Measurements from ENCODE around the gene ZSCAN26. TPM values are rescaled to one million over a fixed set of nuclear protein-coding genes. Genes with fewer than 3 reads are reported as not detected.

Gene ZSCAN26
- total and polyA plus RNA-seq, 4 donors = 2.8 to 9.7 (median 6.1) TPM

DNA sequence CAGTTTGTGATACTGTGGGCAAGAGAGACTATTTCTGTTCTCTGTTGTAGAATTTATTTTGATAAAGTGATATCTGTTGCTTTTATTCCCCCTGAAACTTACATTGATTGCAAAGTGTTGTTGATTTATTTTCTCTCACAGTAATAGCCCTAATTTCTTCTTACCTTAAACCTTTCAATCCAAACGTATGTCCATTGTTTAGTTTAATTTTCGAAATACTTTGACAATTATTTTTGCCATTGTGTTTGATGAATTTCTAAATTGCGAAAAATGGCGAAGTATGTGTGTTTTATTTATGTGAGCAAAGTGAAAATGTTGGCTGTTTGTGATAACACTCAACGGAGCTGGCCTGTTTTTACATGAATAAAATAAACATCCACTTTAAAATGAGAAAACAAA is 381 bp upstream of the ZSCAN26 start:
- H3K4me3 ChIP-seq (ENCODE audit: low read depth in 1 of 3, low read length in 3 of 3) = peak overlapping the region; percentile 67 to 99 (median 94)
- no peaks in the 10 kb centered on the region for H3K27me3 ChIP-seq (ENCODE audit: control insufficient read depth in 4 of 4, insufficient read depth in 4 of 4, low read length in 3 of 4)
- WGBS = 16% methylated on average over 5 of the region's 5 CpGs
- TF ChIP-seq, protein P1, sequence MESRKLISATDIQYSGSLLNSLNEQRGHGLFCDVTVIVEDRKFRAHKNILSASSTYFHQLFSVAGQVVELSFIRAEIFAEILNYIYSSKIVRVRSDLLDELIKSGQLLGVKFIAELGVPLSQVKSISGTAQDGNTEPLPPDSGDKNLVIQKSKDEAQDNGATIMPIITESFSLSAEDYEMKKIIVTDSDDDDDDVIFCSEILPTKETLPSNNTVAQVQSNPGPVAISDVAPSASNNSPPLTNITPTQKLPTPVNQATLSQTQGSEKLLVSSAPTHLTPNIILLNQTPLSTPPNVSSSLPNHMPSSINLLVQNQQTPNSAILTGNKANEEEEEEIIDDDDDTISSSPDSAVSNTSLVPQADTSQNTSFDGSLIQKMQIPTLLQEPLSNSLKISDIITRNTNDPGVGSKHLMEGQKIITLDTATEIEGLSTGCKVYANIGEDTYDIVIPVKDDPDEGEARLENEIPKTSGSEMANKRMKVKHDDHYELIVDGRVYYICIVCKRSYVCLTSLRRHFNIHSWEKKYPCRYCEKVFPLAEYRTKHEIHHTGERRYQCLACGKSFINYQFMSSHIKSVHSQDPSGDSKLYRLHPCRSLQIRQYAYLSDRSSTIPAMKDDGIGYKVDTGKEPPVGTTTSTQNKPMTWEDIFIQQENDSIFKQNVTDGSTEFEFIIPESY (IDR thresholded peaks at IDR 0.05) = no peak
- TF ChIP-seq RXRA (IDR thresholded peaks at IDR 0.05) = no peak
- no peaks in the 10 kb centered on the region for H3K9me3 ChIP-seq (ENCODE audit: control insufficient read depth in 4 of 4, low read length in 3 of 4)
- H3K36me3 ChIP-seq (ENCODE audit: control insufficient read depth in 4 of 4, insufficient read depth in 3 of 4, low read depth in 1 of 4, low read length in 3 of 4) = no peaks in the 10 kb centered on the region
- no peak for DNase-seq (ENCODE audit: low spot score)
- H3K9ac ChIP-seq (ENCODE audit: low read depth in 1 of 2, low read length in 2 of 2) = peak overlapping the region; percentile 42 to 82
- H3K27ac ChIP-seq (ENCODE audit: low read depth in 1 of 2, low read length in 2 of 2) = peak overlapping the region in 1 of 2 donors; percentile 70
- peaks cover 3 to 13% (median 10%) of the 10 kb centered on the region in 4 donors for H3K4me1 ChIP-seq (ENCODE audit: control insufficient read depth in 4 of 4, insufficient read depth in 4 of 4, low read length in 3 of 4)

DNA sequence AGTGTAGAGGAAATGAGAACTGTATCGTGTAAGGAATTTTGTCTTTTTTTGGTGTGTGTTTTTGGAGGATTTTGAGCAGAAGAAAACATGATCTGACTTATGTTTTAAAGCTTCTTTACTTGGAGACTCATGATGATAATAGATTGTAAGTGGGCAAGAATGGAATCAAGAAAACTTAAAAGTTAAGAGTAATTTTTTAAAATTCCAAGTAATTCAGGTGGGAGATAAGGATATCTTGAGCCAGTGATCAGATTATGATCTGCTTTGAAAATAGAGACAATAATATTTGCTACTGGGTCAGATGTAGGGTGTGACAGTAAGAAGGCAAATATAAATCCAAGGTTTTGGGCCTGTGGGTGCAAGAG is 734 bp downstream of the ZSCAN26 start:
- H3K27me3 ChIP-seq (ENCODE audit: control insufficient read depth in 4 of 4, insufficient read depth in 4 of 4, low read length in 3 of 4) = no peaks in the 10 kb centered on the region
- peak overlapping the region; percentile 42 to 82 for H3K9ac ChIP-seq (ENCODE audit: low read depth in 1 of 2, low read length in 2 of 2)
- TF ChIP-seq HNF4G (IDR thresholded peaks at IDR 0.05) = no peak
- TF ChIP-seq, protein P2, sequence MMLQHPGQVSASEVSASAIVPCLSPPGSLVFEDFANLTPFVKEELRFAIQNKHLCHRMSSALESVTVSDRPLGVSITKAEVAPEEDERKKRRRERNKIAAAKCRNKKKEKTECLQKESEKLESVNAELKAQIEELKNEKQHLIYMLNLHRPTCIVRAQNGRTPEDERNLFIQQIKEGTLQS (IDR thresholded peaks at IDR 0.05) = no peak
- TF ChIP-seq JUND (IDR thresholded peaks at IDR 0.05) = no peak
- TF ChIP-seq, protein P3, sequence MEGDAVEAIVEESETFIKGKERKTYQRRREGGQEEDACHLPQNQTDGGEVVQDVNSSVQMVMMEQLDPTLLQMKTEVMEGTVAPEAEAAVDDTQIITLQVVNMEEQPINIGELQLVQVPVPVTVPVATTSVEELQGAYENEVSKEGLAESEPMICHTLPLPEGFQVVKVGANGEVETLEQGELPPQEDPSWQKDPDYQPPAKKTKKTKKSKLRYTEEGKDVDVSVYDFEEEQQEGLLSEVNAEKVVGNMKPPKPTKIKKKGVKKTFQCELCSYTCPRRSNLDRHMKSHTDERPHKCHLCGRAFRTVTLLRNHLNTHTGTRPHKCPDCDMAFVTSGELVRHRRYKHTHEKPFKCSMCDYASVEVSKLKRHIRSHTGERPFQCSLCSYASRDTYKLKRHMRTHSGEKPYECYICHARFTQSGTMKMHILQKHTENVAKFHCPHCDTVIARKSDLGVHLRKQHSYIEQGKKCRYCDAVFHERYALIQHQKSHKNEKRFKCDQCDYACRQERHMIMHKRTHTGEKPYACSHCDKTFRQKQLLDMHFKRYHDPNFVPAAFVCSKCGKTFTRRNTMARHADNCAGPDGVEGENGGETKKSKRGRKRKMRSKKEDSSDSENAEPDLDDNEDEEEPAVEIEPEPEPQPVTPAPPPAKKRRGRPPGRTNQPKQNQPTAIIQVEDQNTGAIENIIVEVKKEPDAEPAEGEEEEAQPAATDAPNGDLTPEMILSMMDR (IDR thresholded peaks at IDR 0.05; ENCODE audit: low read depth, low read length, missing input control) = no peak
- H3K4me3 ChIP-seq (ENCODE audit: low read depth in 1 of 3, low read length in 3 of 3) = peak overlapping the region; percentile 67 to 99 (median 94)
- no peak for DNase-seq (ENCODE audit: low spot score)
- WGBS = 1% methylated on average over 1 of the region's 1 CpG
- peaks cover 3 to 13% (median 10%) of the 10 kb centered on the region in 4 donors for H3K4me1 ChIP-seq (ENCODE audit: control insufficient read depth in 4 of 4, insufficient read depth in 4 of 4, low read length in 3 of 4)
- no peaks in the 10 kb centered on the region for H3K9me3 ChIP-seq (ENCODE audit: control insufficient read depth in 4 of 4, low read length in 3 of 4)
- H3K36me3 ChIP-seq (ENCODE audit: control insufficient read depth in 4 of 4, insufficient read depth in 3 of 4, low read depth in 1 of 4, low read length in 3 of 4) = peaks cover 0 to 10% (median 2%) of the 10 kb centered on the region in 4 donors
- no peak overlapping the region for H3K27ac ChIP-seq (ENCODE audit: low read depth in 1 of 2, low read length in 2 of 2)

DNA sequence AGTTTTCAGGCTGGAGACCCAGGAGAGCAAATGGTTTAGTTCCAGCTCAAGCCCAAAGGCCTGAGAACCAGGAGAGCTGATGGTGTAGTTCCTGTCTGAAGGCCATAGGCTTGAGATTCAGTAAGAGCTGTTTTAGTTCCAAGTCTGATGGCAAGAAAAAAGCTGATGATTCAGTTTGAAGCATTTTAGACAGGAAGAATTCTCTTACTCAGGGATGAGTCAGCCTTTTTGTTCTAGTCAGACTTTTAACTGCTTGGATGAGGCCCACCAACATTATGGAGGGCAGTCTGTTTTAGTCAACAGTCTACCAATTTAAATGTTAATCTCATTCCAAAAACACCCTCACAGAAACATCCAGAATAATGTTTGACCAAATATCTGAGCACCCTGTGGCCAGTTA is 2.5 kb downstream of the ZSCAN26 start:
- H3K9ac ChIP-seq (ENCODE audit: low read depth in 1 of 2, low read length in 2 of 2) = no peak overlapping the region
- H3K4me3 ChIP-seq (ENCODE audit: low read depth in 1 of 3, low read length in 3 of 3) = no peak overlapping the region
- H3K27ac ChIP-seq (ENCODE audit: low read depth in 1 of 2, low read length in 2 of 2) = no peak overlapping the region
- H3K36me3 ChIP-seq (ENCODE audit: control insufficient read depth in 4 of 4, insufficient read depth in 3 of 4, low read depth in 1 of 4, low read length in 3 of 4) = peaks cover 2 to 21% (median 8%) of the 10 kb centered on the region in 4 donors
- no peaks in the 10 kb centered on the region for H3K9me3 ChIP-seq (ENCODE audit: control insufficient read depth in 4 of 4, low read length in 3 of 4)
- no peaks in the 10 kb centered on the region for H3K27me3 ChIP-seq (ENCODE audit: control insufficient read depth in 4 of 4, insufficient read depth in 4 of 4, low read length in 3 of 4)
- DNase-seq (ENCODE audit: low spot score) = no peak
- H3K4me1 ChIP-seq (ENCODE audit: control insufficient read depth in 4 of 4, insufficient read depth in 4 of 4, low read length in 3 of 4) = peaks cover 3 to 13% (median 10%) of the 10 kb centered on the region in 4 donors
- TF ChIP-seq HNF4G (IDR thresholded peaks at IDR 0.05) (no peak), RXRA (IDR thresholded peaks at IDR 0.05) (no peak), MAX (IDR thresholded peaks at IDR 0.05) (no peak), HNF4A (conservative IDR thresholded peaks at IDR 0.05) (no peak), GABPA (IDR thresholded peaks at IDR 0.05 in 1 of 2, conservative IDR thresholded peaks at IDR 0.05 in 1 of 2) (no peak), FOXA2 (IDR thresholded peaks at IDR 0.05) (no peak), EGR1 (IDR thresholded peaks at IDR 0.05; ENCODE audit: low read depth in 2 of 2) (no peak), TAF1 (conservative IDR thresholded peaks at IDR 0.05) (no peak), RAD21 (IDR thresholded peaks at IDR 0.05) (no peak), NR2F2 (IDR thresholded peaks at IDR 0.05) (no peak), JUND (IDR thresholded peaks at IDR 0.05) (no peak), FOXA1 (IDR thresholded peaks at IDR 0.05) (no peak), SP1 (IDR thresholded peaks at IDR 0.05) (no peak), YY1 (IDR thresholded peaks at IDR 0.05) (no peak)
- TF ChIP-seq, protein P1 (IDR thresholded peaks at IDR 0.05) = no peak
- TF ChIP-seq, protein P3 (IDR thresholded peaks at IDR 0.05; ENCODE audit: low read depth, low read length, missing input control) = no peak
- TF ChIP-seq, protein P2 (IDR thresholded peaks at IDR 0.05) = no peak
